ENCODE data around the gene F11R.

- TF ChIP-seq POLR2AphosphoS5 (IDR thresholded peaks at IDR 0.05; ENCODE audit: low read depth, low read length) (no peak), POLR2A (IDR thresholded peaks at IDR 0.05; ENCODE audit: low read depth, low read length) (no peak)
These were observed 33.9 kb upstream of the F11R start for GRCh38 chr1:161054805-161055204.

Data from GM12892 (cell line).